WTC11 (cell line): ENCODE data around the gene TAAR8.

Experiments
- ATF1 ChIP-seq: sonication (generic); formaldehyde crosslinking; IDR thresholded peaks from 2 replicates; pipeline ENCODE4 v1.8.1; 2023; ENCODE audit warnings: mild to moderate bottlenecking, moderate library complexity, missing genetic modification reagents
- GRHL2 ChIP-seq: fragments of 250-450 bp; sonication (Bioruptor Pico); IDR thresholded peaks from 2 replicates; pipeline ENCODE4 v1.8.0; 2022; ENCODE audit warnings: mild to moderate bottlenecking, moderate library complexity; ENCODE audit not compliant: insufficient replicate concordance, severe bottlenecking
- SMAD3 ChIP-seq: sonication (generic); formaldehyde crosslinking; IDR thresholded peaks from 2 replicates; pipeline ENCODE4 v1.8.0; 2022; ENCODE audit warnings: missing genetic modification reagents, mild to moderate bottlenecking, borderline replicate concordance
- TF ChIP-seq, protein P1 (sequence below): sonication (generic); formaldehyde crosslinking; IDR thresholded peaks from 2 replicates; pipeline ENCODE4 v1.8.1; 2023; ENCODE audit warnings: mild to moderate bottlenecking, missing genetic modification reagents
- TF ChIP-seq, protein P2 (sequence below): fragments of 200-600 bp; IDR thresholded peaks from 2 replicates; pipeline ENCODE4 v1.8.0; 2022; ENCODE audit warnings: antibody characterized with exemption

DNA sequence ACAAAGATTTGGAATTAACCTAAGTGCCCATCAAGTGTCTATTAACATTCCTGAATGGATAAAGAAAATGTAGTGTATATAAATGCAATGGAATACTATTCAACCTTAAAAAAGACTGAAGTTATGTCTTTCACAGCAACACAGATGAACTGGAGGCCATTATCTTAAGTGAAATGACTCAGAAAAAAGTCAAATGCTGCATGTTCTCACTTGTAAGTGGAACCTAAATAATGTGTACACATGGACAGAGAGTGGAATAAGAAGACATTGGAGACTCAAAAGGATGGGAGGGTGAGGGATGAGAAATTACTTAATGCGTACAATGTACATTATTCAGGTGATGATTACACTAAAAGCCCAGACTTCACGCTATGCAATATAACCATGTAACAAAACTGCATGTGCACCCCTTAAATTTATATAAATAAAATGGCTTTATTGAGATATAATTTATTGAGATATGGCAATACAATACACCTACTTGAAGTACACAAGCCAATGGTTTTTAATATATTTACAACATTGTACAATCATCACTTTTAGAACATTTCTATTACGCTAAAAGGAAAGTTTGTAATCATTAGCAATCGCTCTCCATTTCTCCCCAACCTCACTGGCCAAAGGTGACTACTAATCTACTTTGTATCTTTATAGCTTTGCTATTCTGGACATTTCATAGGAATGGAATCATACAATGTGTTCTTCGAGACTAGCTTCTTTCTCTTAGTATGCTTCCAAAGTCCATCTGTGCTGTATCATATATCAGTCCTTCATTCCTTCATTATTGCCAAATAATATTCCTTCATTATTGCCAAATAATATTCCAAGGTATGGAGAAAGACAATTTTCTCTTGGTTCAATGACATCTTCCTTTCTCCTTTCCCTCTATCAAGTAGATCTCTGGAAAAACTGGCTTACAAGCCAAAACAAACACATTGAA is 45.3 kb upstream of the TAAR8 start:
- TF ChIP-seq, protein P1, sequence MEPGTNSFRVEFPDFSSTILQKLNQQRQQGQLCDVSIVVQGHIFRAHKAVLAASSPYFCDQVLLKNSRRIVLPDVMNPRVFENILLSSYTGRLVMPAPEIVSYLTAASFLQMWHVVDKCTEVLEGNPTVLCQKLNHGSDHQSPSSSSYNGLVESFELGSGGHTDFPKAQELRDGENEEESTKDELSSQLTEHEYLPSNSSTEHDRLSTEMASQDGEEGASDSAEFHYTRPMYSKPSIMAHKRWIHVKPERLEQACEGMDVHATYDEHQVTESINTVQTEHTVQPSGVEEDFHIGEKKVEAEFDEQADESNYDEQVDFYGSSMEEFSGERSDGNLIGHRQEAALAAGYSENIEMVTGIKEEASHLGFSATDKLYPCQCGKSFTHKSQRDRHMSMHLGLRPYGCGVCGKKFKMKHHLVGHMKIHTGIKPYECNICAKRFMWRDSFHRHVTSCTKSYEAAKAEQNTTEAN (CRISPR knock-in tag): no peak
- TF ChIP-seq, protein P2, sequence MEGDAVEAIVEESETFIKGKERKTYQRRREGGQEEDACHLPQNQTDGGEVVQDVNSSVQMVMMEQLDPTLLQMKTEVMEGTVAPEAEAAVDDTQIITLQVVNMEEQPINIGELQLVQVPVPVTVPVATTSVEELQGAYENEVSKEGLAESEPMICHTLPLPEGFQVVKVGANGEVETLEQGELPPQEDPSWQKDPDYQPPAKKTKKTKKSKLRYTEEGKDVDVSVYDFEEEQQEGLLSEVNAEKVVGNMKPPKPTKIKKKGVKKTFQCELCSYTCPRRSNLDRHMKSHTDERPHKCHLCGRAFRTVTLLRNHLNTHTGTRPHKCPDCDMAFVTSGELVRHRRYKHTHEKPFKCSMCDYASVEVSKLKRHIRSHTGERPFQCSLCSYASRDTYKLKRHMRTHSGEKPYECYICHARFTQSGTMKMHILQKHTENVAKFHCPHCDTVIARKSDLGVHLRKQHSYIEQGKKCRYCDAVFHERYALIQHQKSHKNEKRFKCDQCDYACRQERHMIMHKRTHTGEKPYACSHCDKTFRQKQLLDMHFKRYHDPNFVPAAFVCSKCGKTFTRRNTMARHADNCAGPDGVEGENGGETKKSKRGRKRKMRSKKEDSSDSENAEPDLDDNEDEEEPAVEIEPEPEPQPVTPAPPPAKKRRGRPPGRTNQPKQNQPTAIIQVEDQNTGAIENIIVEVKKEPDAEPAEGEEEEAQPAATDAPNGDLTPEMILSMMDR: no peak
- no peak for TF ChIP-seq ATF1 (CRISPR knock-in tag)
- no peak for TF ChIP-seq SMAD3
- no peak for TF ChIP-seq GRHL2
